PFSK-1 (cell line): Measurements from ENCODE around the gene LYRM1.

Experiments
- FOXP2 ChIP-seq: optimal IDR thresholded peaks from 2 replicates; pipeline ENCODE3; 2011; ENCODE audit warnings: borderline replicate concordance, control low read depth, inconsistent platforms; ENCODE audit not compliant: insufficient read depth; ENCODE audit errors: extremely low read length, extremely low read depth
- POLR2AphosphoS5 ChIP-seq: IDR thresholded peaks from 2 replicates; pipeline ENCODE4 v1.6.1; 2012; ENCODE audit warnings: low read depth, mild to moderate bottlenecking, control low read depth, low read length, moderate library complexity
- REST ChIP-seq, 2 experiments: IDR thresholded peaks; 2 replicates each; pipeline versions ENCODE4 v1.6.1 to v1.8.0; 2011 to 2012; ENCODE audit warnings: low read depth in 2 of 2, low read length in 2 of 2, control low read depth in 1 of 2, inconsistent platforms in 1 of 2, mild to moderate bottlenecking in 1 of 2, moderate library complexity in 1 of 2; ENCODE audit not compliant: insufficient read depth in 1 of 2
- SIN3A ChIP-seq: IDR thresholded peaks from 2 replicates; pipeline ENCODE4 v1.6.1; 2012; ENCODE audit warnings: mild to moderate bottlenecking, low read length, moderate library complexity, borderline replicate concordance; ENCODE audit not compliant: insufficient read depth
- TAF1 ChIP-seq: IDR thresholded peaks from 2 replicates; pipeline ENCODE4 v1.6.1; 2012; ENCODE audit warnings: low read length, control low read depth, borderline replicate concordance; ENCODE audit not compliant: insufficient read depth

Gene LYRM1

DNA sequence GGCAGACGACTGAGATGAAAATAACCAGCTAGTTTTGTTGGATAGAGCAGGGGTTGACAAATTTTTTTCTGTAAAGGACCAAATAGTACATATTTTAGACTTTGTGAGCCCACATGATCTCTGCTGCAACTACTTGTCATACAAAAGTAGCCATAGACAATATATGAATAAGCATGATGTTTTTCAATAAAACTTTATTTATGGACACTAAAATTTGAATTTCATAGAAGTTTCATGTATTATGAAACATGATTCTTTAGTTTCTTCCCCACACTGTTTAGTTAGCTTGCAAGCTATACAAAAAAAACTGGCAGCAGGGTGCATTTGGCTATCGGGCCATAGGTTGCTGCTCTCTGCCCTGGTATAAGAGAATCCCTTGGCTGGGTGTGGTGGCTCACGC lies 56.6 kb downstream of the LYRM1 start:
- TF ChIP-seq POLR2AphosphoS5 (no peak), FOXP2 (no peak), TAF1 (no peak), REST (IDR thresholded peaks at IDR 0.05; ENCODE audit: insufficient read depth in 1 of 2, low read depth in 2 of 2, low read length in 2 of 2) (no peak), SIN3A (no peak)

GRCh38 chr16:20960899-20961298 lies 60.3 kb downstream of the LYRM1 start:
- no peak for TF ChIP-seq SIN3A
- no peak for TF ChIP-seq POLR2AphosphoS5
- no peak for TF ChIP-seq FOXP2
- TF ChIP-seq REST (IDR thresholded peaks at IDR 0.05; ENCODE audit: insufficient read depth in 1 of 2, low read depth in 2 of 2, low read length in 2 of 2): no peak
- no peak for TF ChIP-seq TAF1

- TF ChIP-seq TAF1 (no peak), SIN3A (no peak), POLR2AphosphoS5 (no peak), FOXP2 (no peak), REST (IDR thresholded peaks at IDR 0.05; ENCODE audit: insufficient read depth in 1 of 2, low read depth in 2 of 2, low read length in 2 of 2) (no peak)
Observed at GRCh38 chr16:20968765-20969164, 68.2 kb downstream of the LYRM1 start.

DNA sequence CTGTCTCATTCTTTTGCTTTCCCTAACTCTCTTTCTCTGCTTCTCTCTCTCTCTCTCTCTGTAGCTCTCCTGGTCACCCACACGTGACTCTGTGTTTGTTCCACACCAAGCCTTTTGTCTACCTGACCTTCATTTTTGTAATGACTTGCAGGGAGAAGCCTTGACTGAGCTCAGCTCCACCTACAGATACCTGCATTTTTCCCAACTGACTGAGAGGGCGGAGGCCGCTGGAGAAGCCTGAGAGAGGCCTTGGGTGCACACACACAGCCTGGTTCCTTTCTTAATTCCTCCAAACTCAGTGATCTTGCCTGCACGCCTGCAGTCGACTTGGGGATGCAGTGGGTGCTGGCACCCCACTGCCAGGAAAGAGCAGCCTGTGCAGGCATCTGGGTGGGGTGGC lies 68.8 kb downstream of the LYRM1 start:
- TF ChIP-seq REST (IDR thresholded peaks at IDR 0.05; ENCODE audit: insufficient read depth in 1 of 2, low read depth in 2 of 2, low read length in 2 of 2): no peak
- TF ChIP-seq POLR2AphosphoS5: no peak
- TF ChIP-seq SIN3A: no peak
- TF ChIP-seq FOXP2: no peak

DNA sequence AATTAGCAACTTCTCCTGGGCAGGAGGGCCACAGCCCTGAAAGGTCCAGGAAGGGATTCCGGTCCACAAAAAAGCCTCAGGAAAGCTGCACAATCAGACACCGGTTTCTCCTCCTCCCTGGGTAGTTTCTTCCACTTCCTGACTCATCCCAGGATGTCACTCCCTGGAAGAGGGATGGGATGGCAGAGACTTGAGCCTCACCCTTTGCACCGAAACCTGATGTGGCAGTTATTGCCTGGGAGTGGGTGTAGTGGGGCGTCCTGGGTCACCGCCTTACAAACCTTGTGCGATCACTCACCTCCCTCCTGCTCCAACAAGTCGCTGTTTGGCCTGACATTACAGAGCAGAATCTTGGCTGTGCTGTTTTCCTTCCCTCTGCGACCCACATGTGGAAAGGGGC lies 70.8 kb downstream of the LYRM1 start:
- TF ChIP-seq TAF1: no peak
- TF ChIP-seq SIN3A: no peak
- no peak for TF ChIP-seq POLR2AphosphoS5
- TF ChIP-seq REST (IDR thresholded peaks at IDR 0.05; ENCODE audit: insufficient read depth in 1 of 2, low read depth in 2 of 2, low read length in 2 of 2): no peak
- TF ChIP-seq FOXP2: no peak
